Measurements from ENCODE around the gene APOL6. TPM values are rescaled to one million over a fixed set of nuclear protein-coding genes. Genes with fewer than 3 reads are reported as not detected.

APOL6 gene
- total and polyA plus RNA-seq, 4 donors: 9.6 to 34.1 (median 22.4) TPM

- no peak for ATAC-seq (ENCODE audit: insufficient read depth, low FRiP score)
Observed at GRCh38 chr22:35605369-35605680, 42.9 kb upstream of the APOL6 start.

GRCh38 chr22:35605851-35606481 is 42.3 kb upstream of the APOL6 start:
- DNase-seq (no peak), ATAC-seq (ENCODE audit: insufficient read depth, low FRiP score) (no peak)
- Histone ChIP-seq H3K9ac (ENCODE audit: insufficient read depth in 1 of 2, low read length in 2 of 2) (no peak overlapping the region), H3K36me3 (ENCODE audit: control insufficient read depth in 4 of 4, insufficient read depth in 4 of 4, low read length in 4 of 4) (no peaks in the 10 kb centered on the region), H3K9me3 (ENCODE audit: control insufficient read depth in 4 of 4, insufficient read depth in 3 of 4, low read length in 3 of 4) (no peaks in the 10 kb centered on the region), H3K4me1 (ENCODE audit: control insufficient read depth in 5 of 5, insufficient read depth in 5 of 5, low read length in 5 of 5) (peaks cover 0 to 7% (median 6%) of the 10 kb centered on the region in 5 donors), H3K27ac (ENCODE audit: low read depth in 1 of 2, low read length in 1 of 2) (peak overlapping the region in 1 of 2 donors; percentile 94), H3K4me3 (no peak overlapping the region), H3K27me3 (ENCODE audit: control insufficient read depth in 3 of 3, insufficient read depth in 3 of 3, low read length in 2 of 3) (no peaks in the 10 kb centered on the region)
- TF ChIP-seq, protein P1, sequence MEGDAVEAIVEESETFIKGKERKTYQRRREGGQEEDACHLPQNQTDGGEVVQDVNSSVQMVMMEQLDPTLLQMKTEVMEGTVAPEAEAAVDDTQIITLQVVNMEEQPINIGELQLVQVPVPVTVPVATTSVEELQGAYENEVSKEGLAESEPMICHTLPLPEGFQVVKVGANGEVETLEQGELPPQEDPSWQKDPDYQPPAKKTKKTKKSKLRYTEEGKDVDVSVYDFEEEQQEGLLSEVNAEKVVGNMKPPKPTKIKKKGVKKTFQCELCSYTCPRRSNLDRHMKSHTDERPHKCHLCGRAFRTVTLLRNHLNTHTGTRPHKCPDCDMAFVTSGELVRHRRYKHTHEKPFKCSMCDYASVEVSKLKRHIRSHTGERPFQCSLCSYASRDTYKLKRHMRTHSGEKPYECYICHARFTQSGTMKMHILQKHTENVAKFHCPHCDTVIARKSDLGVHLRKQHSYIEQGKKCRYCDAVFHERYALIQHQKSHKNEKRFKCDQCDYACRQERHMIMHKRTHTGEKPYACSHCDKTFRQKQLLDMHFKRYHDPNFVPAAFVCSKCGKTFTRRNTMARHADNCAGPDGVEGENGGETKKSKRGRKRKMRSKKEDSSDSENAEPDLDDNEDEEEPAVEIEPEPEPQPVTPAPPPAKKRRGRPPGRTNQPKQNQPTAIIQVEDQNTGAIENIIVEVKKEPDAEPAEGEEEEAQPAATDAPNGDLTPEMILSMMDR (IDR thresholded peaks at IDR 0.05; ENCODE audit: control extremely low read depth, extremely low read depth): no peak
- 80 to 82% methylated on average over 11 to 13 of the region's 13 CpGs for WGBS, 2 donors

More at GRCh38 chr22:35605369-35605680, 42.9 kb upstream of the APOL6 start:
- no peaks in the 10 kb centered on the region for H3K27me3 ChIP-seq (ENCODE audit: control insufficient read depth in 3 of 3, insufficient read depth in 3 of 3, low read length in 2 of 3)
- H3K4me1 ChIP-seq (ENCODE audit: control insufficient read depth in 5 of 5, insufficient read depth in 5 of 5, low read length in 5 of 5): peaks cover 0 to 7% (median 6%) of the 10 kb centered on the region in 5 donors
- H3K36me3 ChIP-seq (ENCODE audit: control insufficient read depth in 4 of 4, insufficient read depth in 4 of 4, low read length in 4 of 4): no peaks in the 10 kb centered on the region
- peak overlapping the region in 1 of 2 donors; percentile 94 for H3K27ac ChIP-seq (ENCODE audit: low read depth in 1 of 2, low read length in 1 of 2)
- TF ChIP-seq, protein P1 (IDR thresholded peaks at IDR 0.05; ENCODE audit: control extremely low read depth, extremely low read depth): no peak
- DNase-seq: no peak
- no peaks in the 10 kb centered on the region for H3K9me3 ChIP-seq (ENCODE audit: control insufficient read depth in 4 of 4, insufficient read depth in 3 of 4, low read length in 3 of 4)
- H3K4me3 ChIP-seq: no peak overlapping the region
- H3K9ac ChIP-seq (ENCODE audit: insufficient read depth in 1 of 2, low read length in 2 of 2): no peak overlapping the region
- 80 to 83% methylated on average over 2 of the region's 2 CpGs for WGBS, 2 donors

DNA sequence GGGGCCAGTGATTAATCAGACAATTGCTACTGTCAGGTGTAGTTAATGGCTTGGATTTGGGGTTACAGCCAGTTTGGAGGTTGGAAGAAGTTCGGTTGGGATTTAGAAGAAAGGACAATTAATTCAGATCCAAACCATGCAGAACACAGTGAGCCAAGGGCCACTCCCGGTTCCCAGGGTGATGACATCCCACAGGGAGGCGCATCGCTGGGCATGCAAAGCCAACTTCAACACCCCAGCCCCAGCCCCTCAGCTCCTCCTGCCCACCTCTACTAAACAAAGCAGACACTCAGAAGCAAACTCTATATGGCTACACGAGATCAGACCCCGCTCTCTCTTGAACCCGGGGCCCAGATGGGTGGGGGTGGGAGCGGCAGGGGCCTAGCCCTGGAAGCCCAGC is 41.3 kb upstream of the APOL6 start:
- Histone ChIP-seq H3K4me3 (no peak overlapping the region), H3K4me1 (ENCODE audit: control insufficient read depth in 5 of 5, insufficient read depth in 5 of 5, low read length in 5 of 5) (peaks cover 0 to 7% (median 6%) of the 10 kb centered on the region in 5 donors), H3K27ac (ENCODE audit: low read depth in 1 of 2, low read length in 1 of 2) (peak overlapping the region in 1 of 2 donors; percentile 94), H3K9ac (ENCODE audit: insufficient read depth in 1 of 2, low read length in 2 of 2) (no peak overlapping the region), H3K36me3 (ENCODE audit: control insufficient read depth in 4 of 4, insufficient read depth in 4 of 4, low read length in 4 of 4) (no peaks in the 10 kb centered on the region), H3K27me3 (ENCODE audit: control insufficient read depth in 3 of 3, insufficient read depth in 3 of 3, low read length in 2 of 3) (no peaks in the 10 kb centered on the region), H3K9me3 (ENCODE audit: control insufficient read depth in 4 of 4, insufficient read depth in 3 of 4, low read length in 3 of 4) (no peaks in the 10 kb centered on the region)
- DNase-seq: no peak
- no peak for ATAC-seq (ENCODE audit: insufficient read depth, low FRiP score)
- TF ChIP-seq, protein P1 (IDR thresholded peaks at IDR 0.05; ENCODE audit: control extremely low read depth, extremely low read depth): no peak
- WGBS, 2 donors: 89 to 95% methylated on average over 8 of the region's 8 CpGs

GRCh38 chr22:35608088-35608487 is 40.2 kb upstream of the APOL6 start:
- DNase-seq: no peak

More at GRCh38 chr22:35608088-35608487, 40.2 kb upstream of the APOL6 start:
- Histone ChIP-seq H3K4me3 (no peak overlapping the region), H3K9ac (ENCODE audit: insufficient read depth in 1 of 2, low read length in 2 of 2) (no peak overlapping the region), H3K27me3 (ENCODE audit: control insufficient read depth in 3 of 3, insufficient read depth in 3 of 3, low read length in 2 of 3) (no peaks in the 10 kb centered on the region), H3K9me3 (ENCODE audit: control insufficient read depth in 4 of 4, insufficient read depth in 3 of 4, low read length in 3 of 4) (no peaks in the 10 kb centered on the region), H3K4me1 (ENCODE audit: control insufficient read depth in 5 of 5, insufficient read depth in 5 of 5, low read length in 5 of 5) (peaks cover 0 to 7% (median 0%) of the 10 kb centered on the region in 5 donors), H3K27ac (ENCODE audit: low read depth in 1 of 2, low read length in 1 of 2) (peak overlapping the region in 1 of 2 donors; percentile 94), H3K36me3 (ENCODE audit: control insufficient read depth in 4 of 4, insufficient read depth in 4 of 4, low read length in 4 of 4) (no peaks in the 10 kb centered on the region)
- TF ChIP-seq, protein P1 (IDR thresholded peaks at IDR 0.05; ENCODE audit: control extremely low read depth, extremely low read depth): no peak
- WGBS, 2 donors: 82 to 89% methylated on average over 11 of the region's 11 CpGs
- ATAC-seq (ENCODE audit: insufficient read depth, low FRiP score): no peak

Measured in lung (tissue), 12 donors.